ENCODE measurements around the gene POLR1D. TPM values are rescaled to one million over a fixed set of nuclear protein-coding genes. Genes with fewer than 3 reads are reported as not detected.
A peak's percentile ranks its signal among the peaks of the same experiment; 100 is the strongest.

POLR1D gene
- total RNA-seq: 121 TPM

- peak; percentile 86 for ATAC-seq
Measured at GRCh38 chr13:27621366-27622101, at the start of gene POLR1D. TSS of gene POLR1D (plus strand) at chr13:27621892. CDS start at chr13:27621984, 92 bp downstream.

- ATAC-seq: no peak
Measured at GRCh38 chr13:27572234-27572901, 49.3 kb upstream of the POLR1D start.

GRCh38 chr13:27573265-27573664 is 48.4 kb upstream of the POLR1D start:
- ATAC-seq: peak; percentile 82

GRCh38 chr13:27574661-27575060 is 47.0 kb upstream of the POLR1D start:
- no peak for ATAC-seq

GRCh38 chr13:27578121-27579030 is 43.3 kb upstream of the POLR1D start:
- ATAC-seq: peak; percentile 26

- no peak for ATAC-seq
Measured at GRCh38 chr13:27583645-27584044, 38.0 kb upstream of the POLR1D start.

GRCh38 chr13:27587095-27587746 is 34.5 kb upstream of the POLR1D start:
- ATAC-seq: no peak

- no peak for ATAC-seq
Measured at GRCh38 chr13:27588405-27588804, 33.3 kb upstream of the POLR1D start.

- ATAC-seq: no peak
Measured at GRCh38 chr13:27592865-27593264, 28.8 kb upstream of the POLR1D start.

- no peak for ATAC-seq
Measured at GRCh38 chr13:27593267-27593666, 28.4 kb upstream of the POLR1D start.

GRCh38 chr13:27595055-27595811 is 26.5 kb upstream of the POLR1D start:
- ATAC-seq: no peak

- ATAC-seq: no peak
Measured at GRCh38 chr13:27599096-27599495, 22.6 kb upstream of the POLR1D start.

GRCh38 chr13:27599845-27600553 is 21.7 kb upstream of the POLR1D start:
- ATAC-seq: no peak

- no peak for ATAC-seq
Measured at GRCh38 chr13:27600711-27601110, 21.0 kb upstream of the POLR1D start.

- ATAC-seq: no peak
Measured at GRCh38 chr13:27601208-27601607, 20.5 kb upstream of the POLR1D start.

GRCh38 chr13:27601803-27602202 is 19.9 kb upstream of the POLR1D start:
- ATAC-seq: no peak

- ATAC-seq: no peak
Measured at GRCh38 chr13:27605099-27605498, 16.6 kb upstream of the POLR1D start.

GRCh38 chr13:27605610-27606200 is 16.0 kb upstream of the POLR1D start:
- ATAC-seq: no peak

- peak; percentile 52 for ATAC-seq
Measured at GRCh38 chr13:27607125-27607524, 14.6 kb upstream of the POLR1D start.

GRCh38 chr13:27613628-27614027 is 8.1 kb upstream of the POLR1D start:
- no peak for ATAC-seq

GRCh38 chr13:27617881-27618321 is 3.8 kb upstream of the POLR1D start:
- peak; percentile 27 for ATAC-seq
